Right ventricle myocardium inferior (tissue), 1 donor: Measurements from ENCODE around the gene TNK2. TPM values are rescaled to one million over a fixed set of nuclear protein-coding genes. Genes with fewer than 3 reads are reported as not detected.
A peak's percentile ranks its signal among the peaks of the same experiment; 100 is the strongest.
"Not testable (repeated sequence)": the region's sequence is repeated elsewhere in the genome, so short reads cannot be mapped to it uniquely, and the experiment has no call there.

Experiments
- ATAC-seq: fragments of 200-7000 bp; cut with Tn5 transposase; one replicate; pipeline ENCODE4 v1.9.1; 2020; ENCODE audit warnings: mild to moderate bottlenecking, moderate library complexity
- DNase-seq: peaks from one replicate; pipeline ENCODE4 v3.0.0; 2021; ENCODE audit errors: missing footprints
- intact Hi-C: fragments of 100-400 bp; cut with DNase I; formaldehyde crosslinking; loops from one replicate; pipeline ENCODE4 v1.11.0; 2022
- total RNA-seq: library from RNA; stranded (reverse); fragmentation: NEBNext Ultra II Directional; extraction: Animal tissue kit (Norgen Biotek cat#: 25700); gene quantifications from one replicate; pipeline ENCODE4 v1.2.1, GENCODE V29; 2021
- donor health status: DM: no; HTN: yes; CAD: no; lungs with severe emphysema.

TNK2 gene
- total RNA-seq, 1 donor from 2014 or later, result 31.7 TPM

DNA sequence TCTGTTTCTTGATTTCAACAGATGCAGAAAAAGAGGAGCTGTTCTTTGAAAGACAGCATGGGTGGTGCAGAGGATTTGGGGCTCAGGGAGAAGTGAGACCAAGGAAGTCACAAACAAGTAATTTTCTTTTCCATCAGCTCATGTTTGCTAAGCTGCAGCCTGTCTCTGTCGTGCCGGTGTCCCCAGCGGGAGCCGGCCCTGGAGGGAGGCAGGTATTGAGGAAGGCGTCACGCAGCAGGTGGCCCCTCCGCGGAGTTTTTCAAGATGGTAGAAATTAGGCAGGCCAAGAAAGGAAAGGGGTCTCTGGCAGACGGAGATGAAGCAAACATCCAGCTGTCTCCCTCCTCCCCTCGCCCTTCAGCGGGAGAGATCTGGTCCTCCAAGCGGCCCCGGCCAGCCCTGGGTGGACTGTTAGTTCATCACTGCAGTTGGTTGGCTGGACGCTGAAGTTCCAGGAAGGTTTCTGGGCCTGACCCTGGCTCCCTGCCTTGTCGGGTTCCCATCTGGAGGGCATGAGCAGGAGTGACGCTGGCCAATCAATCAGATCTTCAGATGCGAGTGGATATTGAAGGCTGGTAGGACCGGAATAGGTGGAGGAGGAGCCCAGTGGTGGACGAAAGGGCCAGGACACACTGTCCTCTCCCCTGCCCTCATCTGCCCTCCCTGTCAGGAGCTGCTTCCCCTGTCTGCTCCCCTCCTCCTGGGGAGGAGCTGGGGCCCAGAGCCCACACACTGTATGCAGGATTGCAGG is 68.9 kb downstream of the TNK2 start:
- no peak for ATAC-seq
- DNase-seq, result no peak
- intact Hi-C loops, result no loop called here

DNA sequence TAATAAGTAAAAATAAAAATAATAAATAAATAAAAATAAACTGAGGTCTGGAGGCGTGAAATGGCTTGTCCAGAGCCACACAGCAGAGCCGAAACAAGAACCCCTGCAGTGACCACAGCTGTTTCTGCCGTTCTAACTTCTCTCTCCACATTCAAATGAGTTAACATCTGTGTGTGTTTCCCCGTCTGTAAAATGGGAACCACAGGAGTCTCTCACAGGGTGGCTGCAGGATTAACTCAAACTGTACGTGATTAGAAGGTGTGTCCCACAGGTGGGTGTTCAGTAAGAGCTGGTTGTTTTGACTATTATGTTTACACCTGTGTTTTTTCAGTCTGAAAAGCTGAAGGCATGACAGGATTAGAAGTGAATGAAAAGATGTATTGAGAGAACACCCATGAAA is 69.6 kb downstream of the TNK2 start:
- intact Hi-C loops, result no loop called here

DNA sequence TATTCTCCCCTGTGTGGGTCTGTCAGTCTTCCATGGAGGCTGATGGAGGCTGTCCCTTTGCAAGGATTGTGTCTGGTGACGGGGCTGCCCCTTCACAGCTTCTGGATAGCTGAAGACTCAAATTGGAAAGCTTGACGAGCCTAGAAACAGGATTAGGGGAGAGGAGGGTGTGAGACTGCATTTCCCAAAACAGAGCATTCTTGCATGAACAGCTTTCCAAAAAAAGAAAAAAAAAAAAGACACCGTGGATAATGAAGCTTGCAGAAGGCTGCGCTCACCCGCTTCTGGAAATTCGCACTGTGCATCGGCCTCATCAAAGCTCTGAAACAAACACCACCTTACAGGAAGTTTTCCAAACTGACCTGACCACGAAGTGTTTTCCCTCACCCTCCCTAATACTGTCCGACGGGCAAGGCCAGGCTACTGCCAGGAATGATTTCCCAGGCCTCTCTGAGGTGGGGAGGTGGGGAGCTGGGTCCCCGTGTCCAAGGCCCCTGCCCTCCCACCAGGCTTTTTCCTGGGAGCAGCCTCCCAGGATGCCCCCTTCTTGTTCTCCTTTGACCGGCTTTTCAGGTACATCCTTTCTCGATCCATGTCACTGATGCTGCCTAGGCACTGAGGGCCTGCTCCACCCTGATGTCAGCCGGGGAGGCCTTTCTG is 71.7 kb downstream of the TNK2 start:
- DNase-seq (no peak), ATAC-seq (no peak)
- intact Hi-C loops, result no loop called here

More for the DNA sequence above, 69.6 kb downstream of the TNK2 start:
- DNase-seq, result no peak
- no peak for ATAC-seq

DNA sequence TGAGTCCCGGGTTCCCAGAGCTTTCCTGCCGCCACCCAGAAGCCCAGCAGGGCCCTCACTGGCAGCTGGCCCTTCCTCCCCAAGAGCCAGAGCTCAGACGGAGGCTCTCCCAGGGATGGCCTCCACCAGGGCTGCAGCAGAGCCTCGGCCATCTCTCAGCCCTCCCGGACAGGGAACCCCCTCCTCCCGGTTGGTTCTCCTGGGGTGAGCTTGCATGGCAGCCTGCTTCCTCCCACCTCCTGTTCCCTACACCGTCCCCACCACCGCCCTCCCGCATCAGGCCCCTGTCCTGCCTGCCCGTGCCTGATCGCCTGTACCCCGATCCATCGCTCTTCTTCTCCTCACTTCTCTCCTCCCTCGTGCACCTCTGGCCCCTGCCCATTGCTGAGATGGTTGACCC is 72.6 kb downstream of the TNK2 start:
- DNase-seq, result no peak
- intact Hi-C loops, result no loop called here
- no peak for ATAC-seq

DNA sequence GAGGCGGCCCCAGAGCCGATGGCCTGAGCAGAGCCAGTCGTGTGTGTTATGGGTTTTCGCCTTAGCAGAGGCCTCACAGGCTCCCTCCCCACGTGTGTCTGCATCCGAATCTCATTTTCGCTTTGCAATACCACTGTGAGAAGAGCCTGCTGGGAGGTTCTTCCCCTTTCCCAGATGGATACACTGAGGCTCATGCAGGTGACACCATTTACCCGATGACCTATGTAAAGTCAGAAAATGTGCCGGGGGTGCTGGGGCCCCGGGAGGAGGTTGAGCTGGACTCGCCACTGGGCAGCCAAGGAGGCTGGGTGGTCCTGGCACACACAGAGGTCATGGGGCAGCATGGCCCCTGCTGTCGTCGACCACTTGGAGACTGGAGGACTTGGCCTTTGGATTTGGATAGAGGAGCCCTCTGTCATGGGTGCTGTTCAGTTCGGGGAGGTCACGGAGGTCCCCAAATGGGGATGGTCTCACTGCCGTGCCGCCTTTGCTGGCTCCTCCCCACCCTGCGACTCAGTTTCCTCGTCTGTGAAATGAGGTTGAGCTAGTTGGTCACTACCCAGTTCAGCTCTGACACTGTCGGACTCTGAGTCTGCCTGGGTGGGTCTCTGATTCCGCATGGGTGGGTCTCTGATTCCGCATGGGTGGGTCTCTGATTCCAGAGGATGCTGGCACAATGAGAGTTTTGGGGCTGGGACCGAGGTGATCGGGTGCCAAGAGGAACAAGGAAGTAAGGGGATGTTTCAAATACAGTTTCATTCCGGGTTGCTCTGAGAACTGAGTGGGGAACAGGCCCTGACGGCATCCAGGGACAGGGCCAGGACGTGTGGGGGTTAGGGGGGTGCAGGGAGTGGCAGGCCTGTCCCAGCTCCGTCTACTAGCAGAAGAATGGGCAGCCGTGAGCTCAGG is 73.4 kb downstream of the TNK2 start:
- intact Hi-C loops, result no loop called here
- DNase-seq, result no peak

DNA sequence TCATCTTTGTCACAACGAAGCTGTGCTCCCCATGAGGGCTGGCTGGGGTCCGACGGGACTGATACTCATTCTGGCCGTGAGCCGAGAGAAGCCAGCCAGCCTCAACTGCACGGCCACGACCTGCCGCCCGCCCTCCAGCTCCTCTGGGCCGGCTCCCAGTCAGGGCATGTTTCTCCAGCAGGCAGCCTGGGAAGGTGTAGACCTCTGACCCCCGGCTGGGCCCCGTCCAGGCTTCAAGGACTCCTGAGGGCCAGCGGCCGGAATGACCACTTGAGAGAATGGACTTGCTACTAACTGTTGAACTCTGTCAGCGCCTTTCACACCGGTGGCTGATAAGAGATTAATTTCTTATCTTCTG is 78.5 kb downstream of the TNK2 start:
- intact Hi-C loops, result no loop called here
- ATAC-seq (no peak), DNase-seq (no peak)

More for the DNA sequence above, 73.4 kb downstream of the TNK2 start:
- ATAC-seq, result no peak

DNA sequence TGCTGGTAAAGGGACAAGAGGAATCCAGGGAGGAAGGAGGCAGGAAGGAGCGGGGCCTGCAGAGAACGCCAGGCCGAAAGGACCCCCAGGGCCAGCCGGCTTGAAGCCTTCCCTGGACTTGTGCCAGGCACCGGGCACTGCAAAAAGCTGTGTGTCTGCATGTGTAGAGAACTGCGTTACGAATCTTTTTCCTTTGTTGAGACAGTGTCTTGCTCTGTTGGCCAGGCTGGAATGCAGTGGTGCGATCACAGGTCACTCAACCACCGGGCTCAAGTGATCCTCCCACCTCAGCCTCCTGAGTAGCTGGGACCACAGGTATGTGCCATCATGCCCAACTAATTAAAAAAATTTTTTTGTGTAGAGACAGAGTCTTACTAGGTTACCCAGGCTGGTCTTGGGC is 79.6 kb downstream of the TNK2 start:
- DNase-seq (no peak), ATAC-seq (no peak)
- intact Hi-C loops, result no loop called here

DNA sequence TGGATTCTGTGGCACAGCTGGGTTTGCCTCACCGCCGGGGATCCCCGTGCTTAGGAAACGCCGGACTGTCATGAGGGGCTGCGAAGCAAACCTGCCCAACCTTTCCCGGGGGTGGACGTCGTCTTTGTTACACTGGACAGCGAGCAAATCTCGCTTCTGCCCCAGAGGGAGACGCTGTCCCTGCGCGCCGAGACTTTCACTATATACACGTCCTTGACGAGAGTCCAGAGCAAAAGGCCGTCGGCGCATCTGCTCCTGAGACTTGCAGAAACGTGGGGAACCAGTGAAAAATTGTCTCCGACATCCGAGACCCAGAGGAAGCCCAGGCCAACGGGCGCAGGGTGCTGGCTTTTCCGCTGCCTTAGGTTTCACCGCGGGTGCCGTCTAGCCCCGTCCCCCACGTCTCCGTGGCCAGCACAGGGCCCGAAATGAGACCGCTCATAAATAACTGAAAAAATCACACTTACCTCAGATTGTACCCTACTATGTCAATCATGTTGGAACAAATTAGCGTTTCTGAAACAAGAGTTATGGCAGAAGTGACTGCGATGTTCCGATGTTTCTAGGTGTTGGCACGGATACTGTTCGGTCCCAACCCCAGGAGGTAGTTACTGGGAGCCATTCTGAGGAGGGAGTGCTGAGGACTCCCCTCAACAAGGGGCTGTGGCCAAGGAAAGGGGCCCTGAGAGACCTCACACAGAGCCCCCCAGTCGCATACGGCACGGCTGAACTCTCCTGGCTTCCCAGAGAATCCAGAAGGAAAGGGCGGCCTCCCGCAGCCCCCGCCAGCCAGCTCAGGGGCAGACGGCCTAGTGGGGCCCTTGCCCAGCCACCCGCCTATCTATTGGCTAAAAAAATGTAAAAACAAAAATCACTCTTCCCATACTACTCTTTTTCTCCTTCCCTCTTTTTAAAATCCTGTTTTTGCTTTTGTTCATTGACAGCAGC is 82.2 kb downstream of the TNK2 start:
- intact Hi-C loops, result no loop called here
- DNase-seq (peak; percentile 64), ATAC-seq (no peak)

DNA sequence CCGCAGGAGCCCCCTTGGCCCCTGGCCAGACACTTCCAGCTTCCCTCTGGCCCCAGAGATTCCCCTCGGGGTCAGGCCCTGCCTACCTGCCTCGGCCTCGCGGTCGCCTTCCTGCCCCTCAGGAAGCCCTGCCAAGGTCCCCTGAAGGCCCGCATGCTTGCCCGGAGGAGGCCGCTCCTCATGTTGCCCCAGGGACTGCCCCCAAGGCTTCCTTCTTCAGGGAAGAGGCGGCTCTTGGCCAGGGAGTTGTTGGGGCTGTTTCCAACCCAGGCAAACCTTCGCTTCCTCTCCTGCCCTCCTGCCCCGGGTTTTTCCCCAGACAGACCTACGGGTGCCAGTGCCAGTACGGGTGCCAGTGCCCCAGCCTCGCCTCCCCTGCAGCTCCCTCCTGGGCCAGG is 83.2 kb downstream of the TNK2 start:
- intact Hi-C loops, result no loop called here
- no peak for ATAC-seq
- DNase-seq, result no peak

DNA sequence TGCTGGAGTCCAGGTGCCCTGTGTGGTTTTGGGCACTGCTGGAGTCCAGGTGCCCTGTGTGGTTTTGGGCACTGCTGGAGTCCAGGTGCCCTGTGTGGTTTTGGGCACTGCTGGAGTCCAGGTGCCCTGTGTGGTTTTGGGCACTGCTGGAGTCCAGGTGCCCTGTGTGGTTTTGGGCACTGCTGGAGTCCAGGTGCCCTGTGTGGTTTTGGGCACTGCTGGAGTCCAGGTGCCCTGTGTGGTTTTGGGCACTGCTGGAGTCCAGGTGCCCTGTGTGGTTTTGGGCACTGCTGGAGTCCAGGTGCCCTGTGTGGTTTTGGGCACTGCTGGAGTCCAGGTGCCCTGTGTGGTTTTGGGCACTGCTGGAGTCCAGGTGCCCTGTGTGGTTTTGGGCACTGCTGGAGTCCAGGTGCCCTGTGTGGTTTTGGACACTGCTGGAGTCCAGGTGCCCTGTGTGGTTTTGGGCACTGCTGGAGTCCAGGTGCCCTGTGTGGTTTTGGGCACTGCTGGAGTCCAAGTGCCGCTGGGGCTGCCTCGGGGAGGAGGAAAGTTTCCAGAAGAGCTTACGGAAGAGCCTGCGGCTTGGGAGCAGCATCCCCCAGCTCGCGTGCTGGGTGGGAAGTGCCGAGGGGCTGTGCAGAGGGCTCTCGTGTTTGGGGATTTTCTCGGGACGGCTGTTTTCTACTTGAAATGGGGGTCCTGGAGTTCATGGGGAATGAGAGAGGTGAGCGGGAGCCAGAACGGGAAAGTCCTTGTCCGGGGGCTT is 83.7 kb downstream of the TNK2 start:
- intact Hi-C loops, ATAC-seq, DNase-seq: not testable (repeated sequence)

DNA sequence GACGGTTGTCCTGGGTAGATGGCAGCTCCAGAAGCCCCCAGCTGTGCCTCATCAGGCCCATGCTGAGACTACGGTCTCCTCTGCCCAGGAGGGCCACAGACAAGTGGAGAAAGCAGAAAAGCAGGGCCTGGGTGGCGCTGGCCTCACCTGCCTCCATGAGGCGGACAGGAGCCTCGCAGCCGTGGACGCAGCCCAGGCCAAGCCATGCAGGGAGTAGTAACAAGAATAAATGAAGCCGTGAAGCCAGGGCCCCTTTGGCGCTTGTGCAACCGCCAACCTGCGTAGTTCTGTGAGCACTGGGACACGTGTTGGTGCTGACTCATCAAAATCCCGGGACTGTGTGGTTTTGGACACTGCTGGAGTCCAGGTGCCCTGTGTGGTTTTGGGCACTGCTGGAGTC is 84.4 kb downstream of the TNK2 start:
- DNase-seq (no peak), ATAC-seq (no peak)
- intact Hi-C loops, result no loop called here

DNA sequence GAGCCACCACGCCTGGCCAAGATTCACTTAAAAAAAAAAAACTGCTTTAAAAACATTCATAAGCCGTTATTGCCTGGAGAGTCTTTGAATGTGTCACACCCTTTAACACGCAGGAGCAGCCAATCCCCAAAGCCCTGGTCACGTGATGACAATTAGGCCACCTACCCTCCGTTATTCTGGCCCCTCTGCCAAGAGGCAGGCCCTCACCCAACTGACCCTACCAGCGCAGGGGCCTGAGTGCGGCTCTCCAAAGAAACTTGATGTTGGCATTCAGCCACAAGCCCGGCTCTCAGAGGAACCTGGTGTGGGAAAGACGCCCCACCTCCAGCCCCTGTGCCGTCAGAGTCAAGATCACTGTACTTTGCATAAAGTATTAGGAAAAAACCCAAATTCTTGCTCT is 85.1 kb downstream of the TNK2 start:
- ATAC-seq (no peak), DNase-seq (no peak)
- intact Hi-C loops, result no loop called here

DNA sequence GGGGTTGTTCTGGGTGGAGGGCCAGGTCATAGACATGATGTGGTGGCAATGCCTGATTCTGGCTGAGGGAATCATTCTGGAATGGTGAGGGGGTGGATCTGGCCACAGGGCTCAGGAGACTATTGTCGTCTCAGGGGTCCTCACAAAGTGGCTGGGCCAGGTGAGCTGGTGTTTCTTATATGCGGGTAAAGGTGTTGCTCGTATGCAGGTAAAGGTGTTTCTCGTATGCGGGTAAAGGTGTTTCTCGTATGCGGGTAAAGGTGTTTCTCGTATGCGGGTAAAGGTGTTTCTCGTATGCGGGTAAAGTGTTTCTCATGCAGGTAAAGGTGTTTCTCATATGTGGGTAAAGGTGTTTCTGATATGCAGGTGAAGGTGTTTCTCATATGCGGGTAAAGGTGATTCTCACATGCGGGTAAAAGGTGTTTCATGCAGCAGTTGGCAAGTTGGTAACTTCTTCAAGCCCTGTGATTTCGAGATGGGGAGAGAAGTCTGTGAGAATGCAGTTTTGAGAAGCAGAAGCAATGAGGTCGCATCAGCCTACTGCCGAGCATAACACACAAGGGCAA is 86.1 kb downstream of the TNK2 start:
- intact Hi-C loops, result no loop called here
- DNase-seq (no peak), ATAC-seq (no peak)

DNA sequence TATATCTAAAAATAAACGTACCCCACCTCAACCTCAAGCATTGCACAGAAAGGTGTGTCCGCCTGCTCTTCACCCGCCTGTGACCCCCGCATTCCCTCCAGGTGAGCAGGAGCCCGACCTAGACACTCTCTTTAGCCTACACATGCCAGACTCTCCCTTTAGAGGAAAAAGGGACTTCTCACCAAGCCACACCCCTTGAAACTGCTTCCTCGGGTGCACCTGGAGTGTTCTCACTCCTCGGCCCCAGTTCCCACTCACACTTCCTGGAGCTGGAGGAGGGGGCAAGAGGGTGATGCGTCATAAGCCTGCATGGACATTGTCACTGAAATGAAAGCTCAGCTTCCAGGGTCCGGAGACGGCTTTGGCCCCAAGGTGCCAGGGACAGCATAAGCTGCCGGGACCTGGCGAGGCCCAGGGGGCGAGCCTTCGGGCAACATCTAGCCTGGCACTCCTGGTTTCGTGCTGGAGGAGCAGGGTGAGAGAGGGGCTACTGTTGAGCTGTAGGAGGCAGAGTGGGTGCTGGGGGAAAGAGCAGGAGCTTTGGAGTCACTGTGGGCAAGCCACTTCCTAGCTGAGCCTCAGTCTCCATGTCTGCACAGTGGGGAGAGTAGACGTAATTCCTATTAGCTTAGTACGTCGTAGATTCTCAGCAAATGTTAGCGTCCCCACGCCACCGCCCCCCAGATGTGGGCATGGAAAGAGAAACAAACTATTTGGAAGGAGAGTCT is 86.8 kb downstream of the TNK2 start:
- intact Hi-C loops, result no loop called here
- DNase-seq (no peak), ATAC-seq (no peak)

DNA sequence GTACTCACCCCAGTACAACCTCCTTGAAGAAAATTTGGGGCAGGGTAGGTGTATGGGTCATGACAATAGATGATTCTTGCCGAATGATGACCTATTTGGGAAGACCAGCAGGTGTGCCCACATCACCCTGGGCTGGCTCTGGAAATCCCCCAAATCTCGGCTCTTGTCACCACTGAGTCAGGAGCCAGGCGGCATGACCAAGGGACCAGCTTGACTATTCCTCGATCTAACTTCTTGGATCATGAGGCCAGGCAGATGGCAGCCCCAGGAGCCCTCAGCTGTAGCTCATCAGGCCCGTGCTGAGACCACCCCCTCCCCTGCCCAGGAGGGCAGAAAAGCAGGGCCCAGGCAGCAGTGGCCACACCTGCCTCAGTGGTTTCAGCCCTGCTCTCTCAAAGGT is 87.5 kb downstream of the TNK2 start:
- ATAC-seq, result no peak
- intact Hi-C loops, result no loop called here
- no peak for DNase-seq

DNA sequence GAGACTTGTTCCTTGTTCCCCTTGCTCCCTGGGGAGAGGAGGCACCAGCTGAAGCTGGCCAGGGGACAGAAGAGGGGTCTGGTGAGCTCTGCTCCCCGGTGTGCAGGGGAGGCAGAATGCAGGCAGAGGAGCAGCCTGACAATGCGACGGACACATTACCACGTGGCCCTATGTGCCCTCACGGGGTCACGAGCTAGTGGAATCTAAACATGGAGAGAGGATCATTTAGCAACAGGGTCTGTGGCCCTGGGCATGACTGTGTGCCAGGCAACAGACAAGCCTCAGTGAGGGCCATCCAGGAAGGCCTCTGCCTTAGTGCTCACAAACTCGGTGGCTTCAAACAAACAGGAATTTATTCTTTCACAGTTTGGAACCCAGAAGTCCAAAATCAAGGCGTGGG is 88.2 kb downstream of the TNK2 start:
- no peak for ATAC-seq
- intact Hi-C loops, result no loop called here
- no peak for DNase-seq

DNA sequence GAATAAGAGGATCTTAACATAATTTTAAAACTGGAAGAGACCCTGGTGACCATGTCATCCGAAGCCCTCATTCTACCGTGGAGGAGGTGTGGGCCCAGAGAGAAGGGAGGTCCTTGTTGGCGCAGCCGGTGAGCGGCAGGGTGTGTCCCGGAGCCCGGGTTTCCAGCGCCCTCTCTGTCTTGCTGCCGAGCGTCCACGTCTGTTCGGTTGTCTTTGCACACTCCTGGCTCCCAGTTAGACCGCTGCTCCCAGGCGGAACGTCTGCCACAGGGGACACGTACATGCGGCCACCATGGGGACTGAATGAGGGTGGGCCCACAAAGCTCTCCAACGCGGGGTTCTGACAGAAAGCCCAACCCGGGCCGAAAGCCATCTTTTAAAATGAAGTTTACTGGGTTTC is 90.0 kb downstream of the TNK2 start:
- ATAC-seq (no peak), DNase-seq (no peak)
- intact Hi-C loops, result no loop called here
